Thyroid gland (tissue), 4 donors: Measurements from ENCODE around the gene VANGL2.

ENCODE experiments used
- POLR2A ChIP-seq, 2 donors: fragments of 450-650 bp; IDR thresholded peaks; one replicate each; pipeline ENCODE4 v1.6.1; 2017; ENCODE audit warnings: antibody characterized with exemption in 2 of 2, mild to moderate bottlenecking in 2 of 2, moderate library complexity in 1 of 2
- TF ChIP-seq, protein P1 (sequence below), 6 experiments: fragments of 200-600 bp in 3 of 6; fragments of 450-650 bp in 3 of 6; sonication (generic) in 3 of 6; IDR thresholded peaks; one replicate each; pipeline ENCODE4 v1.5.1; 2016 to 2019; ENCODE audit warnings: antibody characterized with exemption in 6 of 6, mild to moderate bottlenecking in 2 of 6, inconsistent platforms in 1 of 6, moderate library complexity in 1 of 6

DNA sequence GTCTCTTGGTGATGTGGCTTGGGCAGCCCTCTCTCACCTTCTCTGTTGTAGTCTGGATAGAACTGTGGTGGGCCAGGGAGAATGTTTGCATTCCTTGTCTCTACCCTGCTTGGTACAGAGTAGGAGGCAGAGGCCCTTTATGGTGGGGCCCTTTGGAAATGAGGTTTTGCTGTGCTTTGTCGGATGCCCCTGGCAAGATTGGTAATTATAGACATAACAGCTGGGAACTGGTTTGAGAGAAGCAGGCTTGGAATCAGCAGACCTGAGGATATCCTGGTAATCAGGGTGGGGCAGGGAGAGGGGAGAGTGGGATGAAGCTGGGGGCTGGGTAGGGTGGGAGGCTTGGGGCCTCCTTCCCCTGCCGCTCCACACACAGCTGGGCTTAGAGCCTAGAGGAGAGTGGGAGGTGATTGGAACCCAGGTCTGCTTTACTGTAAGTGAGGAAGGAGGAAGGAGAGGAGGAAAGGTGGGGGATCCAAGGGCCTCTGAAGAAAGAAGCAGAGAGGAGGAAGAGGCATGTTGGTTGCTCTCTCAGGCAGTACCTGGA, 5.0 kb downstream of the VANGL2 start:
- TF ChIP-seq, protein P1, sequence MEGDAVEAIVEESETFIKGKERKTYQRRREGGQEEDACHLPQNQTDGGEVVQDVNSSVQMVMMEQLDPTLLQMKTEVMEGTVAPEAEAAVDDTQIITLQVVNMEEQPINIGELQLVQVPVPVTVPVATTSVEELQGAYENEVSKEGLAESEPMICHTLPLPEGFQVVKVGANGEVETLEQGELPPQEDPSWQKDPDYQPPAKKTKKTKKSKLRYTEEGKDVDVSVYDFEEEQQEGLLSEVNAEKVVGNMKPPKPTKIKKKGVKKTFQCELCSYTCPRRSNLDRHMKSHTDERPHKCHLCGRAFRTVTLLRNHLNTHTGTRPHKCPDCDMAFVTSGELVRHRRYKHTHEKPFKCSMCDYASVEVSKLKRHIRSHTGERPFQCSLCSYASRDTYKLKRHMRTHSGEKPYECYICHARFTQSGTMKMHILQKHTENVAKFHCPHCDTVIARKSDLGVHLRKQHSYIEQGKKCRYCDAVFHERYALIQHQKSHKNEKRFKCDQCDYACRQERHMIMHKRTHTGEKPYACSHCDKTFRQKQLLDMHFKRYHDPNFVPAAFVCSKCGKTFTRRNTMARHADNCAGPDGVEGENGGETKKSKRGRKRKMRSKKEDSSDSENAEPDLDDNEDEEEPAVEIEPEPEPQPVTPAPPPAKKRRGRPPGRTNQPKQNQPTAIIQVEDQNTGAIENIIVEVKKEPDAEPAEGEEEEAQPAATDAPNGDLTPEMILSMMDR (IDR thresholded peaks at IDR 0.05): no peak
- TF ChIP-seq POLR2A (IDR thresholded peaks at IDR 0.05): no peak
